B cell (primary cell): ENCODE measurements around the gene ITPR1. TPM values are rescaled to one million over a fixed set of nuclear protein-coding genes. Genes with fewer than 3 reads are reported as not detected.
A peak's percentile ranks its signal among the peaks of the same experiment; 100 is the strongest.

ENCODE experiments used
- ATAC-seq: fragments of 200-7000 bp; cut with Tn5 transposase; one replicate; pipeline ENCODE4 v1.10.0; 2021; ENCODE audit warnings: low read depth, mild to moderate bottlenecking, moderate number of reproducible peaks, moderate library complexity
- CTCF ChIA-PET: fragments of 350-600 bp; sonication (Branson Sonifier 250); formaldehyde crosslinking; loops from one replicate; lab custom pipeline; 2021; ENCODE audit warnings: antibody characterized with exemption, inconsistent platforms; lab: Charles Lee
- POLR2A ChIA-PET: fragments of 350-600 bp; sonication (Branson Sonifier 250); formaldehyde crosslinking; loops from one replicate; lab custom pipeline; 2021; ENCODE audit warnings: antibody characterized with exemption; lab: Charles Lee
- DNase-seq: peaks from one replicate; pipeline ENCODE4 v3.0.0; 2013
- H2AFZ ChIP-seq: 2 replicates; pipeline ENCODE4 v1.6.1; 2012; ENCODE audit warnings: mild to moderate bottlenecking, low read depth, low read length; ENCODE audit not compliant: insufficient read depth, poor library complexity, severe bottlenecking
- H3K27ac ChIP-seq, 2 donors: 1 replicate in 1 of 2; 2 replicates in 1 of 2; pipeline ENCODE4 v1.5.1; 2012 to 2013; ENCODE audit warnings: low read length in 2 of 2, mild to moderate bottlenecking in 2 of 2, moderate library complexity in 1 of 2
- H3K27me3 ChIP-seq, 4 experiments: fragments of 200-600 bp in 1 of 4; sonication (generic) in 1 of 4; replicated peaks in 1 of 4; 1 replicate in 2 of 4; 2 replicates in 2 of 4; pipeline versions ENCODE4 v1.6.1 to v1.7.0; 2013 to 2016; ENCODE audit warnings: low read length in 3 of 4, mild to moderate bottlenecking in 2 of 4, mixed read lengths in 1 of 4, moderate library complexity in 1 of 4; ENCODE audit not compliant: insufficient read depth in 4 of 4, control insufficient read depth in 3 of 4; ENCODE audit errors: control extremely low read depth in 1 of 4
- H3K36me3 ChIP-seq, 2 experiments: replicated peaks in 1 of 2; 1 replicate in 1 of 2; 2 replicates in 1 of 2; pipeline versions ENCODE4 v1.6.1 to v1.7.1; 2013; ENCODE audit warnings: low read length in 1 of 2; ENCODE audit not compliant: insufficient read depth in 2 of 2, control insufficient read depth in 1 of 2; ENCODE audit errors: control extremely low read depth in 1 of 2, extremely low read depth in 1 of 2
- H3K4me1 ChIP-seq, 2 donors: fragments of 200-600 bp in 1 of 2; sonication (generic) in 1 of 2; 1 replicate in 1 of 2; 2 replicates in 1 of 2; pipeline versions ENCODE4 v1.5.1 to v1.6.1; 2013 to 2017; ENCODE audit warnings: low read length in 2 of 2; ENCODE audit not compliant: control insufficient read depth in 2 of 2, insufficient read depth in 2 of 2
- H3K4me2 ChIP-seq: replicated peaks from 2 replicates; pipeline ENCODE3; 2012; ENCODE audit warnings: mild to moderate bottlenecking, low read depth, low read length; ENCODE audit not compliant: poor library complexity, severe bottlenecking
- H3K4me3 ChIP-seq, 5 experiments: fragments of 200-600 bp in 1 of 5; sonication (generic) in 1 of 5; 1 replicate in 3 of 5; 2 replicates in 2 of 5; pipeline versions ENCODE4 v1.5.1 to v1.7.0; 2011 to 2016; ENCODE audit warnings: low read length in 4 of 5, mild to moderate bottlenecking in 4 of 5, low read depth in 2 of 5, control low read depth in 1 of 5, moderate library complexity in 1 of 5; ENCODE audit not compliant: insufficient read depth in 1 of 5; ENCODE audit errors: control extremely low read depth in 1 of 5, extremely low read depth in 1 of 5
- H3K79me2 ChIP-seq: fragments of 200-600 bp; sonication (generic); one replicate; pipeline ENCODE4 v1.6.0; 2016; ENCODE audit warnings: low read length; ENCODE audit not compliant: control insufficient read depth, insufficient read depth
- H3K9ac ChIP-seq: fragments of 200-600 bp; sonication (generic); 2 replicates; pipeline ENCODE4 v1.6.1; 2017; ENCODE audit warnings: mild to moderate bottlenecking, low read length, moderate library complexity
- H3K9me3 ChIP-seq, 3 donors: one replicate each; pipeline versions ENCODE4 v1.6.1 to v1.7.1; 2013; ENCODE audit warnings: low read length in 2 of 3; ENCODE audit not compliant: control insufficient read depth in 2 of 3, insufficient read depth in 1 of 3; ENCODE audit errors: control extremely low read depth in 1 of 3
- H4K20me1 ChIP-seq: 2 replicates; pipeline ENCODE4 v1.6.0; 2012; ENCODE audit warnings: mild to moderate bottlenecking, low read length; ENCODE audit not compliant: insufficient read depth, control insufficient read depth, poor library complexity, severe bottlenecking
- H3K27ac Mint-ChIP-seq: one replicate; pipeline ENCODE4 v1.8.0; 2021; ENCODE audit warnings: mixed read lengths
- H3K27me3 Mint-ChIP-seq: one replicate; pipeline ENCODE4 v1.8.0; 2021; ENCODE audit warnings: mixed read lengths
- H3K4me1 Mint-ChIP-seq: one replicate; pipeline ENCODE4 v1.8.0; 2021; ENCODE audit warnings: mixed read lengths
- H3K4me3 Mint-ChIP-seq: one replicate; pipeline ENCODE4 v1.8.0; 2021; ENCODE audit warnings: mixed read lengths
- H3K9me3 Mint-ChIP-seq: one replicate; pipeline ENCODE4 v1.8.0; 2022; ENCODE audit warnings: mixed read lengths; ENCODE audit not compliant: insufficient read depth
- EZH2 ChIP-seq: IDR thresholded peaks from 2 replicates; pipeline ENCODE4 v1.6.1; 2012; ENCODE audit warnings: borderline replicate concordance, low read depth, mild to moderate bottlenecking, moderate library complexity, low read length; ENCODE audit not compliant: insufficient read depth, poor library complexity, severe bottlenecking
- WGBS: methylation state at CpG from one replicate; pipeline ENCODE4 v1.1.5; 2013; ENCODE audit warnings: missing lambda C conversion rate; ENCODE audit not compliant: insufficient coverage; 5-methylcytosine and 5-hydroxymethylcytosine counted together
- intact Hi-C: fragments of 100-400 bp; cut with micrococcal nuclease; formaldehyde crosslinking; loops from one replicate; pipeline ENCODE4 v1.10.0; 2022
- polyA plus RNA-seq: library from polyadenylated mRNA; depleted of rRNA; stranded (reverse); fragments of >200 nt; gene quantifications from 2 replicates; pipeline ENCODE4 v1.2.3, GENCODE V29; 2012
- total RNA-seq, 2 donors: library from RNA; stranded (reverse); fragments of 120-200 nt in 1 of 2; gene quantifications; 1 replicate in 1 of 2; 2 replicates in 1 of 2; pipeline versions ENCODE4 v1.2.3 to v1.2.4, GENCODE V29; 2013 to 2022
- TF ChIP-seq, protein P1 (sequence below): fragments of 200-600 bp; IDR thresholded peaks from one replicate; pipeline ENCODE4 v1.8.0; 2022; ENCODE audit warnings: antibody characterized with exemption, mild to moderate bottlenecking

ITPR1 gene
- total and polyA plus RNA-seq, 2 donors (not counting 1 experiment from before 2014, with no cell fraction given), result 64.0 to 332 TPM

DNA sequence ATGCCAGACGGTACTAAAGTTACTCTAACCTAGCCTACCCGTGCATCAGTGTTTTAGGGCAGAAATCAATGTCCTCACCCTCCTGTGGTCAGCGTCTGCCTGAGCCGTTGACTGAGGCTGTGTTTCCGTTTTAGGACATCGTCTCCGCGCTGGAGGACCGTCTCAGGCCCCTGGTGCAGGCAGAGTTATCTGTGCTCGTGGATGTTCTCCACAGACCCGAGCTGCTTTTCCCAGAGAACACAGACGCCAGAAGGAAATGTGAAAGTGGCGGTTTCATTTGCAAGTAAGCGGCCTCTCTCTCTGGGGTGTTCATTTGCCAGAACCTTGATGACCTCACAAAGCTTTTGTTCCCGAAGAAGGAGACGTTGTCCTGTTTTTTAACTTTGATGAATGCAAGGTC, 217.0 kb downstream of the ITPR1 start:
- DNase-seq (no peak), ATAC-seq (no peak)
- Histone ChIP-seq H3K9ac (no peak overlapping the region), H3K27me3 (no peaks in the 10 kb centered on the region), H3K4me1 (no peaks in the 10 kb centered on the region), H3K9me3 (no peaks in the 10 kb centered on the region), H3K36me3 (peaks cover 4 to 87% of the 10 kb centered on the region in 2 experiments), H2AFZ (no peak overlapping the region), H3K4me3 (no peak overlapping the region), H3K79me2 (peaks cover 7% of the 10 kb centered on the region), H3K4me2 (no peak overlapping the region), H4K20me1 (peaks cover 28% of the 10 kb centered on the region), H3K27ac (no peak overlapping the region)
- intact Hi-C loops, result loop anchor here (5.0 to 10.0 kb wide), 2 partner anchors 115 to 487 kb away; no protein-coding TSS in a partner anchor
- Mint-ChIP-seq H3K27ac (no peak overlapping the region), H3K9me3 (no peaks in the 10 kb centered on the region), H3K4me3 (no peak overlapping the region), H3K4me1 (no peaks in the 10 kb centered on the region), H3K27me3 (no peaks in the 10 kb centered on the region)
- CTCF ChIA-PET, result interaction anchor here (2.0 to 10.0 kb wide), 9 partner anchors 10 to 347 kb away, joined by 6 to 391 read pairs (median 22); no protein-coding TSS in a partner anchor
- 95% methylated on average over 14 of the region's 16 CpGs for WGBS
- POLR2A ChIA-PET, result no interaction called here
- TF ChIP-seq EZH2, result no peak
- TF ChIP-seq, protein P1, sequence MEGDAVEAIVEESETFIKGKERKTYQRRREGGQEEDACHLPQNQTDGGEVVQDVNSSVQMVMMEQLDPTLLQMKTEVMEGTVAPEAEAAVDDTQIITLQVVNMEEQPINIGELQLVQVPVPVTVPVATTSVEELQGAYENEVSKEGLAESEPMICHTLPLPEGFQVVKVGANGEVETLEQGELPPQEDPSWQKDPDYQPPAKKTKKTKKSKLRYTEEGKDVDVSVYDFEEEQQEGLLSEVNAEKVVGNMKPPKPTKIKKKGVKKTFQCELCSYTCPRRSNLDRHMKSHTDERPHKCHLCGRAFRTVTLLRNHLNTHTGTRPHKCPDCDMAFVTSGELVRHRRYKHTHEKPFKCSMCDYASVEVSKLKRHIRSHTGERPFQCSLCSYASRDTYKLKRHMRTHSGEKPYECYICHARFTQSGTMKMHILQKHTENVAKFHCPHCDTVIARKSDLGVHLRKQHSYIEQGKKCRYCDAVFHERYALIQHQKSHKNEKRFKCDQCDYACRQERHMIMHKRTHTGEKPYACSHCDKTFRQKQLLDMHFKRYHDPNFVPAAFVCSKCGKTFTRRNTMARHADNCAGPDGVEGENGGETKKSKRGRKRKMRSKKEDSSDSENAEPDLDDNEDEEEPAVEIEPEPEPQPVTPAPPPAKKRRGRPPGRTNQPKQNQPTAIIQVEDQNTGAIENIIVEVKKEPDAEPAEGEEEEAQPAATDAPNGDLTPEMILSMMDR, result no peak

GRCh38 chr3:4711680-4711992, 218.5 kb downstream of the ITPR1 start:
- H3K27ac Mint-ChIP-seq, result no peak overlapping the region
- TF ChIP-seq, protein P1, result peak; percentile 48
- no peak for TF ChIP-seq EZH2
- CTCF ChIA-PET, result interaction anchor here (0.6 to 10.0 kb wide), 73 partner anchors 9 to 580 kb away, joined by 3 to 391 read pairs (median 4); partner anchors contain the start of gene BHLHE40

More at GRCh38 chr3:4711680-4711992, 218.5 kb downstream of the ITPR1 start:
- Mint-ChIP-seq H3K4me1 (no peaks in the 10 kb centered on the region), H3K9me3 (no peaks in the 10 kb centered on the region), H3K27me3 (no peaks in the 10 kb centered on the region), H3K4me3 (no peak overlapping the region)
- no peaks in the 10 kb centered on the region for H3K27me3 ChIP-seq
- no peak overlapping the region for H3K27ac ChIP-seq
- WGBS, result no CpG with 5 or more reads among the region's 1 CpG
- no peak overlapping the region for H3K4me2 ChIP-seq
- H3K4me1 ChIP-seq, result no peaks in the 10 kb centered on the region
- peaks cover 28% of the 10 kb centered on the region for H4K20me1 ChIP-seq
- no peak for DNase-seq
- H3K9ac ChIP-seq, result no peak overlapping the region
- peaks cover 9% of the 10 kb centered on the region for H3K79me2 ChIP-seq
- no peak overlapping the region for H3K4me3 ChIP-seq
- no peaks in the 10 kb centered on the region for H3K9me3 ChIP-seq
- H3K36me3 ChIP-seq, result peaks cover 4 to 86% of the 10 kb centered on the region in 2 experiments
- no peak for ATAC-seq
- H2AFZ ChIP-seq, result no peak overlapping the region
- POLR2A ChIA-PET, result no interaction called here
- intact Hi-C loops, result loop anchor here (1.0 to 10.0 kb wide), 5 partner anchors 113 to 486 kb away; no protein-coding TSS in a partner anchor
